K562 (cell line): Measurements from ENCODE around the gene DPRX. TPM values are rescaled to one million over a fixed set of nuclear protein-coding genes. Genes with fewer than 3 reads are reported as not detected.

Experiments used
- CBX3 ChIP-seq, 2 experiments: IDR thresholded peaks; 1 replicate in 1 of 2; 2 replicates in 1 of 2; pipeline ENCODE4 v1.6.1; 2012; ENCODE audit warnings: inconsistent platforms in 2 of 2, low read length in 2 of 2, borderline replicate concordance in 1 of 2, control low read depth in 1 of 2
- HINFP ChIP-seq: fragments of 450-650 bp; conservative IDR thresholded peaks from 2 replicates; pipeline ENCODE4 v1.6.1; 2016; ENCODE audit warnings: missing genetic modification characterization, low read depth, mild to moderate bottlenecking, control low read depth, missing compliant biosample characterization
- HNRNPK ChIP-seq: fragments of 200-400 bp; formaldehyde crosslinking; IDR thresholded peaks from one replicate; pipeline ENCODE4 v1.6.1; 2018; ENCODE audit warnings: mild to moderate bottlenecking, low read depth, low read length; ENCODE audit not compliant: poor library complexity, severe bottlenecking
- MEIS2 ChIP-seq: fragments of 450-650 bp; IDR thresholded peaks from 2 replicates; pipeline ENCODE4 v1.6.1; 2014; ENCODE audit warnings: mild to moderate bottlenecking; ENCODE audit not compliant: partially characterized antibody
- POLR2B ChIP-seq: fragments of 450-650 bp; IDR thresholded peaks from 2 replicates; pipeline ENCODE4 v1.6.1; 2018; ENCODE audit warnings: low read depth; ENCODE audit not compliant: partially characterized antibody
- SLC30A9 ChIP-seq: fragments of 250-450 bp; sonication (Bioruptor Pico); IDR thresholded peaks from 2 replicates; pipeline ENCODE4 v1.8.0; 2022; ENCODE audit warnings: mild to moderate bottlenecking, moderate library complexity
- STAT5A ChIP-seq: IDR thresholded peaks from 2 replicates; pipeline ENCODE4 v1.6.1; 2012; ENCODE audit warnings: low read length, inconsistent platforms, borderline replicate concordance
- USF2 ChIP-seq: sonication (generic); formaldehyde crosslinking; IDR thresholded peaks from 2 replicates; pipeline ENCODE4 v1.5.0; 2020; ENCODE audit warnings: missing genetic modification reagents
- ZNF232 ChIP-seq: sonication (generic); formaldehyde crosslinking; IDR thresholded peaks from 2 replicates; pipeline ENCODE4 v1.8.0; 2022; ENCODE audit warnings: mild to moderate bottlenecking, missing genetic modification reagents
- ZNF778 ChIP-seq: fragments of 450-650 bp; formaldehyde crosslinking; IDR thresholded peaks from 2 replicates; pipeline ENCODE4 v1.4.0; 2020; ENCODE audit warnings: mild to moderate bottlenecking, moderate library complexity
- polyA plus RNA-seq, 8 experiments: library from polyadenylated mRNA; depleted of rRNA in 4 of 8; stranded (reverse) in 5 of 8; unstranded in 3 of 8; fragments of >200 nt; fragmentation: Nextera tagmentation in 2 of 8; fragmentation: Illumina TruSeq in 1 of 8; extraction: Ambion mirVana in 2 of 8; extraction: Trizol in 1 of 8; gene quantifications; 2 replicates each; pipeline versions ENCODE4 v1.2.1 to v1.2.3, GENCODE V29; 2011 to 2014; ENCODE audit warnings: inconsistent platforms in 1 of 8, missing spikeins in 1 of 8
- total RNA-seq, 7 experiments: library from RNA; depleted of rRNA in 6 of 7; stranded (reverse); fragments of >200 nt in 6 of 7; fragmentation: Illumina TruSeq in 2 of 7; extraction: Trizol in 2 of 7; gene quantifications; 2 replicates each; pipeline versions ENCODE4 v1.2.1 to v1.2.3, GENCODE V29; 2011 to 2021; ENCODE audit warnings: low replicate concordance in 1 of 7
- TF ChIP-seq, protein P1 (sequence below): fragments of 250-450 bp; sonication (Bioruptor Pico); IDR thresholded peaks from 2 replicates; pipeline ENCODE4 v1.5.0; 2021; ENCODE audit warnings: mild to moderate bottlenecking, borderline replicate concordance
- TF ChIP-seq, protein P2 (sequence below): fragments of 450-650 bp; IDR thresholded peaks from 2 replicates; pipeline ENCODE4 v1.6.1; 2018; ENCODE audit warnings: mild to moderate bottlenecking, low read depth; ENCODE audit not compliant: partially characterized antibody
- TF ChIP-seq, protein P3 (sequence below): fragments of 250-450 bp; sonication (Bioruptor Pico); IDR thresholded peaks from 2 replicates; pipeline ENCODE4 v1.4.0; 2020; ENCODE audit warnings: mild to moderate bottlenecking, moderate library complexity, borderline replicate concordance

The DPRX gene
- total and polyA plus RNA-seq, 9 of the 15 experiments (the other 6 are each of a cell fraction or from before 2014, with no cell fraction given) = not detected

DNA sequence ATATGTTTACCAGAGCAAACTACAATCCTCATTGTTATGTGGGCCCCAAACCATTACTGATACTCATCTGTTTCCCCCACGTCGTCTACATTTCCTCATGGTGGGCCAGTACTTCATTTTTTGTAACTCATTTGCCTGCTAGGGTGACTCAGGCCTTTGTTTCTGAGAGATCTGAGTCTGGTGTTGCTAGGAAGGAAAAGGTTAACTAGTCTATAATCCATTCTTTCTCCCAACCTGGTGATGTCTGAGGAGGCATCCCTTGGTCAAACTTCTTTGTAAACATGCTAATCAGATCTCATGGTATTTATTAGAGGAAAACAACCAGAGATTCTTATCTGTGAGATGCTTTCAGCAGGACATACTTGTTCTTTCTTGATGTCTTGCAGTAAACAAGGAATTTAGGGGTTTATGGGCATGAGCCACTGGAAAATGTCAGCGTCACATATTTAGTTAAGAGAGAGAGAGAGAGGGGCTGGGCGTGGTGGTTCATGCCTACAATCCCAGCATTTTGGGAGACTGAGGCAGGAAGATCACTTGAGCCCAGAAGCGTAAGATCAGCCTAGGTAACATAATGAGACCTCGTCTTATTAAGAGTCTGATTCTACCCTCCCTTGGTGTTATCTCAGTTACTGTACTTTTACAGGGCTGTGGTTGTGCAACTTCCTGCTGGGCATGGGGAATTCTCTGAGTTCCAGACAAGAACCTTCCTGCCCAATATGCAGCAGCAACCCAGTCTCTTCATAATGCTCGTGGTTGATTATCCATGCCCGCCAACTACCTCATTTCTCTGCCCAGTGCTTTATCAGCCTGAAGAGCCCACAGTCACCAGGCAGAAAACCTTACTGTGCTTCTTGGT, 9.7 kb upstream of the DPRX start (continued):
- TF ChIP-seq, protein P1, sequence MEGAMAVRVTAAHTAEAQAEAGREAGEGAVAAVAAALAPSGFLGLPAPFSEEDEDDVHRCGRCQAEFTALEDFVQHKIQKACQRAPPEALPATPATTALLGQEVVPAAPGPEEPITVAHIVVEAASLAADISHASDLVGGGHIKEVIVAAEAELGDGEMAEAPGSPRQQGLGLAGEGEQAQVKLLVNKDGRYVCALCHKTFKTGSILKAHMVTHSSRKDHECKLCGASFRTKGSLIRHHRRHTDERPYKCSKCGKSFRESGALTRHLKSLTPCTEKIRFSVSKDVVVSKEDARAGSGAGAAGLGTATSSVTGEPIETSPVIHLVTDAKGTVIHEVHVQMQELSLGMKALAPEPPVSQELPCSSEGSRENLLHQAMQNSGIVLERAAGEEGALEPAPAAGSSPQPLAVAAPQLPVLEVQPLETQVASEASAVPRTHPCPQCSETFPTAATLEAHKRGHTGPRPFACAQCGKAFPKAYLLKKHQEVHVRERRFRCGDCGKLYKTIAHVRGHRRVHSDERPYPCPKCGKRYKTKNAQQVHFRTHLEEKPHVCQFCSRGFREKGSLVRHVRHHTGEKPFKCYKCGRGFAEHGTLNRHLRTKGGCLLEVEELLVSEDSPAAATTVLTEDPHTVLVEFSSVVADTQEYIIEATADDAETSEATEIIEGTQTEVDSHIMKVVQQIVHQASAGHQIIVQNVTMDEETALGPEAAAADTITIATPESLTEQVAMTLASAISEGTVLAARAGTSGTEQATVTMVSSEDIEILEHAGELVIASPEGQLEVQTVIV (CRISPR knock-in tag) = no peak
- TF ChIP-seq CBX3 (IDR thresholded peaks at IDR 0.05; ENCODE audit: borderline replicate concordance in 1 of 2, low read length in 2 of 2) (no peak), HNRNPK (no peak), ZNF778 (CRISPR knock-in tag) (no peak), STAT5A (no peak), MEIS2 (no peak), ZNF232 (CRISPR knock-in tag) (no peak), POLR2B (no peak), USF2 (CRISPR knock-in tag) (no peak), SLC30A9 (no peak), HINFP (tag) (no peak)
- TF ChIP-seq, protein P2, sequence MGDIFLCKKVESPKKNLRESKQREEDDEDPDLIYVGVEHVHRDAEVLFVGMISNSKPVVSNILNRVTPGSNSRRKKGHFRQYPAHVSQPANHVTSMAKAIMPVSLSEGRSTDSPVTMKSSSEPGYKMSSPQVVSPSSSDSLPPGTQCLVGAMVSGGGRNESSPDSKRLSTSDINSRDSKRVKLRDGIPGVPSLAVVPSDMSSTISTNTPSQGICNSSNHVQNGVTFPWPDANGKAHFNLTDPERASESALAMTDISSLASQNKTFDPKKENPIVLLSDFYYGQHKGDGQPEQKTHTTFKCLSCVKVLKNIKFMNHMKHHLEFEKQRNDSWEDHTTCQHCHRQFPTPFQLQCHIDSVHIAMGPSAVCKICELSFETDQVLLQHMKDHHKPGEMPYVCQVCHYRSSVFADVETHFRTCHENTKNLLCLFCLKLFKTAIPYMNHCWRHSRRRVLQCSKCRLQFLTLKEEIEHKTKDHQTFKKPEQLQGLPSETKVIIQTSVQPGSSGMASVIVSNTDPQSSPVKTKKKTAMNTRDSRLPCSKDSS = no peak
- TF ChIP-seq, protein P3, sequence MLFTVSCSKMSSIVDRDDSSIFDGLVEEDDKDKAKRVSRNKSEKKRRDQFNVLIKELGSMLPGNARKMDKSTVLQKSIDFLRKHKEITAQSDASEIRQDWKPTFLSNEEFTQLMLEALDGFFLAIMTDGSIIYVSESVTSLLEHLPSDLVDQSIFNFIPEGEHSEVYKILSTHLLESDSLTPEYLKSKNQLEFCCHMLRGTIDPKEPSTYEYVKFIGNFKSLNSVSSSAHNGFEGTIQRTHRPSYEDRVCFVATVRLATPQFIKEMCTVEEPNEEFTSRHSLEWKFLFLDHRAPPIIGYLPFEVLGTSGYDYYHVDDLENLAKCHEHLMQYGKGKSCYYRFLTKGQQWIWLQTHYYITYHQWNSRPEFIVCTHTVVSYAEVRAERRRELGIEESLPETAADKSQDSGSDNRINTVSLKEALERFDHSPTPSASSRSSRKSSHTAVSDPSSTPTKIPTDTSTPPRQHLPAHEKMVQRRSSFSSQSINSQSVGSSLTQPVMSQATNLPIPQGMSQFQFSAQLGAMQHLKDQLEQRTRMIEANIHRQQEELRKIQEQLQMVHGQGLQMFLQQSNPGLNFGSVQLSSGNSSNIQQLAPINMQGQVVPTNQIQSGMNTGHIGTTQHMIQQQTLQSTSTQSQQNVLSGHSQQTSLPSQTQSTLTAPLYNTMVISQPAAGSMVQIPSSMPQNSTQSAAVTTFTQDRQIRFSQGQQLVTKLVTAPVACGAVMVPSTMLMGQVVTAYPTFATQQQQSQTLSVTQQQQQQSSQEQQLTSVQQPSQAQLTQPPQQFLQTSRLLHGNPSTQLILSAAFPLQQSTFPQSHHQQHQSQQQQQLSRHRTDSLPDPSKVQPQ (CRISPR knock-in tag) = no peak
- TF ChIP-seq, all 486 proteins: peak for 0
